H1 (cell line): ENCODE measurements around the gene PCDHGB5. TPM values are rescaled to one million over a fixed set of nuclear protein-coding genes. Genes with fewer than 3 reads are reported as not detected.
"Not testable (repeated sequence)": the region's sequence is repeated elsewhere in the genome, so short reads cannot be mapped to it uniquely, and the experiment has no call there.

Experiments
- CTCF ChIA-PET: fragments of 300-600 bp; sonication (Branson Sonifier 250); formaldehyde crosslinking; loops from one replicate; lab custom pipeline; 2021; ENCODE audit not compliant: partially characterized antibody; lab: Charles Lee
- POLR2A ChIA-PET: fragments of 300-600 bp; sonication (Branson Sonifier 250); formaldehyde crosslinking; loops from one replicate; lab custom pipeline; 2021; ENCODE audit warnings: inconsistent platforms; ENCODE audit not compliant: partially characterized antibody; lab: Charles Lee
- DNase-seq, 2 experiments: peaks; one replicate each; pipeline versions ENCODE4 v3.0.0 to v3.0.0-alpha.2; 2010 to 2022; ENCODE audit warnings: low spot score in 2 of 2, low read depth in 1 of 2, mixed read lengths in 1 of 2
- FAIRE-seq: peaks from 2 replicates; lab custom pipeline; 2011; peaks lifted over from hg19 to GRCh38; lab: Jason Lieb, UNC
- H2AFZ ChIP-seq: 2 replicates; pipeline ENCODE4 v1.8.1; 2012; ENCODE audit warnings: low read length, inconsistent platforms
- H2AK5ac ChIP-seq: 2 replicates; pipeline ENCODE4 v1.6.1; 2013; ENCODE audit warnings: low read depth, low read length
- H2BK120ac ChIP-seq: replicated peaks from 2 replicates; pipeline ENCODE3; 2013; ENCODE audit warnings: low read depth, low read length, inconsistent platforms
- H2BK12ac ChIP-seq: 2 replicates; pipeline ENCODE4 v1.6.1; 2013; ENCODE audit warnings: low read depth, low read length
- H2BK15ac ChIP-seq: 2 replicates; pipeline ENCODE4 v1.6.1; 2013; ENCODE audit warnings: low read length
- H2BK20ac ChIP-seq: 2 replicates; pipeline ENCODE4 v1.6.1; 2013; ENCODE audit warnings: low read length
- H2BK5ac ChIP-seq: 2 replicates; pipeline ENCODE4 v1.6.1; 2013; ENCODE audit warnings: low read depth, low read length
- H3K14ac ChIP-seq: 2 replicates; pipeline ENCODE4 v1.6.1; 2013; ENCODE audit warnings: inconsistent platforms; ENCODE audit not compliant: insufficient read length
- H3K18ac ChIP-seq: 2 replicates; pipeline ENCODE4 v1.6.1; 2013; ENCODE audit warnings: low read length; ENCODE audit errors: extremely low read depth
- H3K23ac ChIP-seq: 2 replicates; pipeline ENCODE4 v1.6.1; 2013; ENCODE audit warnings: inconsistent platforms; ENCODE audit not compliant: insufficient read length
- H3K23me2 ChIP-seq: 2 replicates; pipeline ENCODE4 v1.6.1; 2013; ENCODE audit warnings: low read depth, low read length
- H3K27ac ChIP-seq: 2 replicates; pipeline ENCODE4 v1.6.1; 2011; ENCODE audit warnings: low read depth, low read length, inconsistent platforms
- H3K27me3 ChIP-seq, 4 experiments: replicated peaks in 1 of 4; 1 replicate in 1 of 4; 2 replicates in 3 of 4; pipeline versions ENCODE4 v1.6.1 to v1.8.1; 2011 to 2013; ENCODE audit warnings: low read length in 3 of 4, mild to moderate bottlenecking in 3 of 4, inconsistent platforms in 2 of 4, mixed read lengths in 2 of 4, moderate library complexity in 1 of 4; ENCODE audit not compliant: control insufficient read depth in 3 of 4, insufficient read depth in 3 of 4; ENCODE audit errors: extremely low read depth in 1 of 4
- H3K36me3 ChIP-seq, 4 experiments: 2 replicates each; pipeline versions ENCODE4 v1.6.1 to v1.8.1; 2011 to 2013; ENCODE audit warnings: mild to moderate bottlenecking in 4 of 4, low read length in 3 of 4, moderate library complexity in 2 of 4, control low read depth in 1 of 4, inconsistent platforms in 1 of 4; ENCODE audit not compliant: insufficient read depth in 4 of 4, control insufficient read depth in 2 of 4
- H3K4ac ChIP-seq: replicated peaks from 2 replicates; pipeline ENCODE3; 2013; ENCODE audit warnings: low read length, low read depth, mixed read lengths, inconsistent platforms; ENCODE audit not compliant: insufficient read length
- H3K4me1 ChIP-seq, 4 experiments: replicated peaks in 1 of 4; 1 replicate in 1 of 4; 2 replicates in 3 of 4; pipeline versions ENCODE4 v1.6.1 to v1.8.1; 2011 to 2013; ENCODE audit warnings: low read length in 3 of 4, inconsistent platforms in 2 of 4, mixed read lengths in 1 of 4; ENCODE audit not compliant: insufficient read depth in 4 of 4, control insufficient read depth in 3 of 4
- H3K4me2 ChIP-seq, 2 experiments: 2 replicates each; pipeline versions ENCODE4 v1.6.1 to v1.8.1; 2011 to 2013; ENCODE audit warnings: low read depth in 2 of 2, low read length in 2 of 2, control low read depth in 1 of 2, inconsistent platforms in 1 of 2, mild to moderate bottlenecking in 1 of 2; ENCODE audit not compliant: insufficient read depth in 1 of 2
- H3K4me3 ChIP-seq, 4 experiments: fragments of 200-600, 300-600 bp in 1 of 4; sonication (generic), shearing (Covaris generic), sonication (Bioruptor Twin) in 1 of 4; 2 replicates each; pipeline versions ENCODE4 v1.5.1 to v1.8.1; 2011 to 2016; ENCODE audit warnings: low read length in 4 of 4, low read depth in 3 of 4, control low read depth in 2 of 4, inconsistent platforms in 2 of 4, mild to moderate bottlenecking in 2 of 4, mixed read lengths in 1 of 4, moderate library complexity in 1 of 4; ENCODE audit not compliant: insufficient read depth in 2 of 4; ENCODE audit errors: extremely low read depth in 1 of 4
- H3K56ac ChIP-seq: replicated peaks from 2 replicates; pipeline ENCODE3; 2013; ENCODE audit warnings: low read depth, mild to moderate bottlenecking, mixed read lengths, low read length, inconsistent platforms; ENCODE audit not compliant: insufficient read length
- H3K79me1 ChIP-seq: 2 replicates; pipeline ENCODE4 v1.6.1; 2013; ENCODE audit warnings: low read depth, low read length, control low read depth
- H3K79me2 ChIP-seq, 2 experiments: 2 replicates each; pipeline versions ENCODE4 v1.6.1 to v1.8.1; 2012 to 2013; ENCODE audit warnings: low read length in 2 of 2, mild to moderate bottlenecking in 2 of 2, inconsistent platforms in 1 of 2; ENCODE audit not compliant: insufficient read depth in 2 of 2, control insufficient read depth in 1 of 2
- H3K9ac ChIP-seq, 4 experiments: replicated peaks in 1 of 4; 1 replicate in 1 of 4; 2 replicates in 3 of 4; pipeline versions ENCODE4 v1.6.1 to v1.8.1; 2011 to 2013; ENCODE audit warnings: low read depth in 3 of 4, low read length in 3 of 4, control low read depth in 2 of 4, mild to moderate bottlenecking in 2 of 4, moderate library complexity in 2 of 4, inconsistent platforms in 1 of 4; ENCODE audit errors: extremely low read depth in 1 of 4
- H3K9me3 ChIP-seq, 2 experiments: 2 replicates each; pipeline versions ENCODE4 v1.6.1 to v1.8.1; 2012 to 2013; ENCODE audit warnings: mild to moderate bottlenecking in 2 of 2, moderate library complexity in 2 of 2, control low read depth in 1 of 2, inconsistent platforms in 1 of 2, low read depth in 1 of 2, low read length in 1 of 2, mixed read lengths in 1 of 2; ENCODE audit not compliant: insufficient read depth in 2 of 2
- H4K20me1 ChIP-seq, 2 experiments: replicated peaks in 1 of 2; 2 replicates each; pipeline versions ENCODE3 to v1.8.1; 2011 to 2013; ENCODE audit warnings: inconsistent platforms in 2 of 2, low read length in 2 of 2, mild to moderate bottlenecking in 1 of 2; ENCODE audit not compliant: insufficient read depth in 2 of 2, control insufficient read depth in 1 of 2
- H4K5ac ChIP-seq: 2 replicates; pipeline ENCODE4 v1.6.1; 2013; ENCODE audit warnings: low read length, low read depth, mixed read lengths, inconsistent platforms; ENCODE audit not compliant: insufficient read length
- H4K8ac ChIP-seq: 2 replicates; pipeline ENCODE4 v1.8.0; 2013; ENCODE audit warnings: mild to moderate bottlenecking, moderate library complexity, low read length, inconsistent platforms; ENCODE audit not compliant: insufficient read depth; ENCODE audit errors: extremely low read depth
- H4K91ac ChIP-seq: replicated peaks from 2 replicates; pipeline ENCODE3; 2013; ENCODE audit warnings: low read length, mixed read lengths, inconsistent platforms; ENCODE audit not compliant: insufficient read length
- WGBS, 2 experiments: shearing (Covaris generic) in 1 of 2; methylation state at CpG; one replicate each; pipeline versions ENCODE4 v1.1.6 to v1.1.7; 2013 to 2015; ENCODE audit warnings: low lambda C conversion rate in 2 of 2, mixed read lengths in 2 of 2, inconsistent platforms in 1 of 2, low coverage in 1 of 2, missing lambda C conversion rate in 1 of 2; ENCODE audit not compliant: insufficient replicate concordance in 2 of 2, insufficient coverage in 1 of 2, insufficient read length in 1 of 2; ENCODE audit errors: extremely low coverage in 1 of 2, missing lambda C conversion rate in 1 of 2; 5-methylcytosine and 5-hydroxymethylcytosine counted together
- polyA plus RNA-seq, 7 experiments: library from polyadenylated mRNA; depleted of rRNA in 3 of 7; stranded (reverse) in 5 of 7; unstranded in 2 of 7; fragments of >200 nt in 5 of 7; fragments of 200-250 nt in 2 of 7; gene quantifications; 1 replicate in 5 of 7; 2 replicates in 1 of 7; 4 replicates in 1 of 7; pipeline versions ENCODE4 v1.2.1 to v1.2.3, GENCODE V29; 2011 to 2013; ENCODE audit warnings: missing spikeins in 2 of 7, mixed read lengths in 2 of 7
- total RNA-seq: library from RNA; stranded (reverse); fragmentation: NEBNext Ultra II Directional; extraction: Animal tissue kit (Norgen Biotek cat#: 25700); gene quantifications from 2 replicates; pipeline ENCODE4 v1.2.1, GENCODE V29; 2021

The PCDHGB5 gene
- total and polyA plus RNA-seq, 2 of the 8 experiments (the other 6 are each of a cell fraction or from before 2014, with no cell fraction given), result 1.1 to 2.6 TPM

DNA sequence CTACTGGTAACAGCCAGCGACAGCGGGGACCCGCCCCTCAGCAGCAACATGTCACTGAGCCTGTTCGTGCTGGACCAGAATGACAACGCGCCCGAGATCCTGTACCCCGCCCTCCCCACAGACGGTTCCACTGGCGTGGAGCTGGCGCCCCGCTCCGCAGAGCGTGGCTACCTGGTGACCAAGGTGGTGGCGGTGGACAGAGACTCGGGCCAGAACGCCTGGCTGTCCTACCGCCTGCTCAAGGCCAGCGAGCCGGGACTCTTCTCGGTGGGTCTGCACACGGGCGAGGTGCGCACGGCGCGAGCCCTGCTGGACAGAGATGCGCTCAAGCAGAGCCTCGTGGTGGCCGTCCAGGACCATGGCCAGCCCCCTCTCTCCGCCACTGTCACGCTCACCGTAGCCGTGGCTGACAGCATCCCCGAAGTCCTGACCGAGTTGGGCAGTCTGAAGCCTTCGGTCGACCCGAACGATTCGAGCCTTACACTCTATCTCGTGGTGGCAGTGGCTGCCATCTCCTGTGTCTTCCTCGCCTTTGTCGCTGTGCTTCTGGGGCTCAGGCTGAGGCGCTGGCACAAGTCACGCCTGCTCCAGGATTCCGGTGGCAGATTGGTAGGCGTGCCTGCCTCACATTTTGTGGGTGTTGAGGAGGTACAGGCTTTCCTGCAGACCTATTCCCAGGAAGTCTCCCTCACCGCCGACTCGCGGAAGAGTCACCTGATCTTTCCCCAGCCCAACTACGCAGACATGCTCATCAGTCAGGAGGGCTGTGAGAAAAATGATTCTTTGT, 3.2 kb upstream of the PCDHGB5 start:
- 97% methylated on average over 34 of the region's 53 CpGs; no CpG with 5 or more reads in 1 of the 2 experiments for WGBS, 2 experiments
- H2BK20ac ChIP-seq, H3K14ac ChIP-seq, H3K56ac ChIP-seq, H4K91ac ChIP-seq, H3K79me2 ChIP-seq, H3K4me3 ChIP-seq, FAIRE-seq, H2BK12ac ChIP-seq, H3K23ac ChIP-seq, H3K27me3 ChIP-seq, H3K18ac ChIP-seq, H2AK5ac ChIP-seq, H4K5ac ChIP-seq, H4K20me1 ChIP-seq, DNase-seq, H2BK15ac ChIP-seq, H3K9ac ChIP-seq, H2BK120ac ChIP-seq, H4K8ac ChIP-seq, H3K4me2 ChIP-seq, H2AFZ ChIP-seq, POLR2A ChIA-PET, H3K4me1 ChIP-seq, H3K4ac ChIP-seq, H3K27ac ChIP-seq, H3K79me1 ChIP-seq, H2BK5ac ChIP-seq, H3K23me2 ChIP-seq: not testable (repeated sequence)
- Histone ChIP-seq H3K36me3 (peaks cover 3 to 24% (median 11%) of the 10 kb centered on the region in 4 experiments; a peak in 7 of 8 replicates), H3K9me3 (peaks cover 55 to 61% of the 10 kb centered on the region in 2 experiments)
- CTCF ChIA-PET, result interaction anchor here (0.6 to 8.7 kb wide), 11 partner anchors 8 to 203 kb away, joined by 3 to 68 read pairs (median 4); partner anchors contain the start of genes PCDHB10, PCDHB15, PCDHGB4 and PCDHGB6
